HepG2 (cell line): ENCODE data around the gene NT5DC4. TPM values are rescaled to one million over a fixed set of nuclear protein-coding genes. Genes with fewer than 3 reads are reported as not detected.

Source experiments
- BRD4 ChIP-seq: sonication (generic); formaldehyde crosslinking; IDR thresholded peaks from 2 replicates; pipeline ENCODE4 v1.4.0; 2020; ENCODE audit warnings: missing genetic modification reagents
- CENPBD1 ChIP-seq: sonication (generic); formaldehyde crosslinking; IDR thresholded peaks from 2 replicates; pipeline ENCODE4 v1.8.0; 2022; ENCODE audit warnings: missing genetic modification reagents, low read depth, mild to moderate bottlenecking, borderline replicate concordance
- FOSL1 ChIP-seq: sonication (generic); formaldehyde crosslinking; IDR thresholded peaks from 2 replicates; pipeline ENCODE4 v1.9.0; 2021; ENCODE audit warnings: missing genetic modification reagents, borderline replicate concordance
- JDP2 ChIP-seq: sonication (generic); formaldehyde crosslinking; IDR thresholded peaks from 2 replicates; pipeline ENCODE4 v1.8.1; 2022; ENCODE audit warnings: missing genetic modification reagents, borderline replicate concordance
- MZF1 ChIP-seq: sonication (generic); formaldehyde crosslinking; IDR thresholded peaks from 2 replicates; pipeline ENCODE4 v1.8.1; 2023; ENCODE audit warnings: mild to moderate bottlenecking, missing genetic modification reagents, borderline replicate concordance
- NBN ChIP-seq: fragments of 450-650 bp; conservative IDR thresholded peaks from 2 replicates; pipeline ENCODE4 v1.6.1; 2017
- ONECUT2 ChIP-seq: sonication (generic); formaldehyde crosslinking; IDR thresholded peaks from 2 replicates; pipeline ENCODE4 v1.4.0; 2020; ENCODE audit warnings: missing genetic modification reagents
- PCBP1 ChIP-seq: fragments of 200-400 bp; formaldehyde crosslinking; IDR thresholded peaks from 2 replicates; pipeline ENCODE4 v1.6.1; 2017; ENCODE audit warnings: mild to moderate bottlenecking, low read depth, low read length, borderline replicate concordance
- POLR2G ChIP-seq: fragments of 200-400 bp; formaldehyde crosslinking; IDR thresholded peaks from 2 replicates; pipeline ENCODE4 v1.6.1; 2018; ENCODE audit warnings: mild to moderate bottlenecking, low read depth, low read length, moderate library complexity
- TMF1 ChIP-seq: sonication (generic); formaldehyde crosslinking; IDR thresholded peaks from 2 replicates; pipeline ENCODE4 v1.8.1; 2022; ENCODE audit warnings: low read depth, missing genetic modification reagents
- WIZ ChIP-seq: sonication (generic); formaldehyde crosslinking; IDR thresholded peaks from 2 replicates; pipeline ENCODE4 v1.5.1; 2020; ENCODE audit warnings: mild to moderate bottlenecking, missing genetic modification reagents
- ZEB1 ChIP-seq: IDR thresholded peaks from 2 replicates; pipeline ENCODE4 v1.6.1; 2012; ENCODE audit warnings: mild to moderate bottlenecking, low read depth, inconsistent platforms; ENCODE audit not compliant: insufficient replicate concordance
- ZNF441 ChIP-seq: sonication (generic); formaldehyde crosslinking; IDR thresholded peaks from 2 replicates; pipeline ENCODE4 v1.7.0; 2021; ENCODE audit warnings: missing genetic modification reagents, borderline replicate concordance
- ZNF460 ChIP-seq: sonication (generic); formaldehyde crosslinking; IDR thresholded peaks from 2 replicates; pipeline ENCODE4 v1.5.1; 2020; ENCODE audit warnings: missing genetic modification reagents, mild to moderate bottlenecking, borderline replicate concordance
- ZNF646 ChIP-seq: sonication (generic); formaldehyde crosslinking; IDR thresholded peaks from 2 replicates; pipeline ENCODE4 v1.9.0; 2021; ENCODE audit warnings: mild to moderate bottlenecking, missing genetic modification reagents
- ZNF678 ChIP-seq: sonication (generic); formaldehyde crosslinking; IDR thresholded peaks from 2 replicates; pipeline ENCODE4 v1.4.0; 2020; ENCODE audit warnings: mild to moderate bottlenecking, missing genetic modification reagents
- ZNF773 ChIP-seq: sonication (generic); formaldehyde crosslinking; IDR thresholded peaks from 2 replicates; pipeline ENCODE4 v1.4.0; 2020; ENCODE audit warnings: missing genetic modification reagents, borderline replicate concordance
- ZSCAN30 ChIP-seq: sonication (generic); formaldehyde crosslinking; IDR thresholded peaks from 2 replicates; pipeline ENCODE4 v1.5.0; 2020; ENCODE audit warnings: mild to moderate bottlenecking, missing genetic modification reagents
- polyA plus RNA-seq, 8 experiments: library from polyadenylated mRNA; depleted of rRNA in 3 of 8; stranded (reverse) in 7 of 8; unstranded in 1 of 8; fragments of >200 nt; fragmentation: Illumina TruSeq in 4 of 8; extraction: Trizol in 4 of 8; gene quantifications; 2 replicates each; pipeline versions ENCODE4 v1.2.1 to v1.2.3, GENCODE V29; 2011 to 2016; ENCODE audit warnings: low read depth in 4 of 8, missing spikeins in 1 of 8, mixed read lengths in 1 of 8; ENCODE audit not compliant: insufficient read depth in 1 of 8
- total RNA-seq, 5 experiments: library from RNA; depleted of rRNA; stranded (reverse); fragments of >200 nt; fragmentation: Illumina TruSeq; extraction: Trizol; gene quantifications; 2 replicates each; pipeline ENCODE4 v1.2.3, GENCODE V29; 2016; ENCODE audit warnings: low read depth in 1 of 5
- TF ChIP-seq, protein P1 (sequence below): IDR thresholded peaks from 2 replicates; pipeline ENCODE4 v1.6.1; 2016; ENCODE audit warnings: low read depth

The NT5DC4 gene
- total and polyA plus RNA-seq, 2 of the 13 experiments (the other 11 are each of a cell fraction or from before 2014, with no cell fraction given): 0.04 to 4.2 TPM

- no peak for TF ChIP-seq ZNF646 (CRISPR knock-in tag)
- no peak for TF ChIP-seq NBN
- TF ChIP-seq WIZ: no peak
- TF ChIP-seq JDP2 (CRISPR knock-in tag): no peak
- TF ChIP-seq ONECUT2 (CRISPR knock-in tag): no peak
- no peak for TF ChIP-seq FOSL1 (CRISPR knock-in tag)
- TF ChIP-seq MZF1: no peak
- TF ChIP-seq, protein P1, sequence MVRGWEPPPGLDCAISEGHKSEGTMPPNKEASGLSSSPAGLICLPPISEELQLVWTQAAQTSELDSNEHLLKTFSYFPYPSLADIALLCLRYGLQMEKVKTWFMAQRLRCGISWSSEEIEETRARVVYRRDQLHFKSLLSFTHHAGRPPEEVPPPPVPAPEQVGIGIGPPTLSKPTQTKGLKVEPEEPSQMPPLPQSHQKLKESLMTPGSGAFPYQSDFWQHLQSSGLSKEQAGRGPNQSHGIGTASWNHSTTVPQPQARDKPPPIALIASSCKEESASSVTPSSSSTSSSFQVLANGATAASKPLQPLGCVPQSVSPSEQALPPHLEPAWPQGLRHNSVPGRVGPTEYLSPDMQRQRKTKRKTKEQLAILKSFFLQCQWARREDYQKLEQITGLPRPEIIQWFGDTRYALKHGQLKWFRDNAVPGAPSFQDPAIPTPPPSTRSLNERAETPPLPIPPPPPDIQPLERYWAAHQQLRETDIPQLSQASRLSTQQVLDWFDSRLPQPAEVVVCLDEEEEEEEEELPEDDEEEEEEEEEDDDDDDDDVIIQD (CRISPR knock-in tag): 0 out of 2 replicates have a peak, but pooled peaks have one; percentile 29
- TF ChIP-seq CENPBD1 (CRISPR knock-in tag): no peak
- TF ChIP-seq ZNF773 (CRISPR knock-in tag): no peak
- no peak for TF ChIP-seq PCBP1
- no peak for TF ChIP-seq ZSCAN30 (CRISPR knock-in tag)
- TF ChIP-seq BRD4: no peak
- TF ChIP-seq ZEB1: no peak
- 0 out of 2 replicates have a peak, but pooled peaks have one; percentile 17 for TF ChIP-seq ZNF460 (CRISPR knock-in tag)
- no peak for TF ChIP-seq TMF1 (CRISPR knock-in tag)
- no peak for TF ChIP-seq ZNF441 (CRISPR knock-in tag)
- no peak for TF ChIP-seq ZNF678 (CRISPR knock-in tag)
- no peak for TF ChIP-seq POLR2G
These were observed 37.0 kb upstream of the NT5DC4 start (continued) for GRCh38 chr2:112683550-112684414.
